Subcutaneous abdominal adipose tissue (tissue), 5 donors: ENCODE results near the gene MTMR2.
A peak's percentile ranks its signal among the peaks of the same experiment; 100 is the strongest.

ENCODE experiments used
- H3K27ac ChIP-seq: one replicate; pipeline ENCODE4 v1.7.0; 2013; ENCODE audit warnings: low read depth, mild to moderate bottlenecking, inconsistent platforms, low read length, moderate library complexity
- H3K27me3 ChIP-seq, 5 donors: one replicate each; pipeline ENCODE4 v1.7.0; 2013; ENCODE audit warnings: low read length in 5 of 5, inconsistent platforms in 1 of 5; ENCODE audit not compliant: control insufficient read depth in 5 of 5, insufficient read depth in 4 of 5
- H3K36me3 ChIP-seq, 5 donors: one replicate each; pipeline ENCODE4 v1.7.0; 2013; ENCODE audit warnings: low read length in 5 of 5; ENCODE audit not compliant: control insufficient read depth in 5 of 5, insufficient read depth in 5 of 5
- H3K4me1 ChIP-seq, 5 donors: one replicate each; pipeline ENCODE4 v1.7.0; 2013; ENCODE audit warnings: low read length in 5 of 5, mild to moderate bottlenecking in 3 of 5, moderate library complexity in 1 of 5; ENCODE audit not compliant: control insufficient read depth in 5 of 5, insufficient read depth in 5 of 5
- H3K4me3 ChIP-seq, 5 donors: one replicate each; pipeline ENCODE4 v1.7.0; 2013; ENCODE audit warnings: low read length in 5 of 5, low read depth in 1 of 5
- H3K9ac ChIP-seq, 5 donors: one replicate each; pipeline ENCODE4 v1.7.0; 2013; ENCODE audit warnings: low read length in 5 of 5, mild to moderate bottlenecking in 4 of 5, moderate library complexity in 3 of 5
- H3K9me3 ChIP-seq, 5 donors: one replicate each; pipeline ENCODE4 v1.7.0; 2013; ENCODE audit warnings: low read length in 5 of 5; ENCODE audit not compliant: control insufficient read depth in 5 of 5
- donor health status: healthy.
- donor health status: healthy.
- donor health status: healthy.
- donor health status: healthy.
- donor health status: healthy.

MTMR2 gene

GRCh38 chr11:95803973-95804372, 119.9 kb downstream of the MTMR2 start:
- H3K9me3 ChIP-seq, result no peaks in the 10 kb centered on the region
- peaks cover 3 to 17% (median 12%) of the 10 kb centered on the region in 5 donors for H3K36me3 ChIP-seq
- H3K4me1 ChIP-seq, result peaks cover 0 to 11% (median 5%) of the 10 kb centered on the region in 5 donors

GRCh38 chr11:95802806-95803205, 121.1 kb downstream of the MTMR2 start:
- Histone ChIP-seq H3K4me3 (no peak overlapping the region), H3K36me3 (peaks cover 3 to 17% (median 12%) of the 10 kb centered on the region in 5 donors), H3K4me1 (peaks cover 0 to 11% (median 5%) of the 10 kb centered on the region in 5 donors), H3K27me3 (no peaks in the 10 kb centered on the region), H3K27ac (no peak overlapping the region), H3K9me3 (no peaks in the 10 kb centered on the region), H3K9ac (no peak overlapping the region)

More at GRCh38 chr11:95803973-95804372, 119.9 kb downstream of the MTMR2 start:
- H3K27ac ChIP-seq, result no peak overlapping the region
- no peaks in the 10 kb centered on the region for H3K27me3 ChIP-seq
- no peak overlapping the region for H3K9ac ChIP-seq
- H3K4me3 ChIP-seq, result no peak overlapping the region

DNA sequence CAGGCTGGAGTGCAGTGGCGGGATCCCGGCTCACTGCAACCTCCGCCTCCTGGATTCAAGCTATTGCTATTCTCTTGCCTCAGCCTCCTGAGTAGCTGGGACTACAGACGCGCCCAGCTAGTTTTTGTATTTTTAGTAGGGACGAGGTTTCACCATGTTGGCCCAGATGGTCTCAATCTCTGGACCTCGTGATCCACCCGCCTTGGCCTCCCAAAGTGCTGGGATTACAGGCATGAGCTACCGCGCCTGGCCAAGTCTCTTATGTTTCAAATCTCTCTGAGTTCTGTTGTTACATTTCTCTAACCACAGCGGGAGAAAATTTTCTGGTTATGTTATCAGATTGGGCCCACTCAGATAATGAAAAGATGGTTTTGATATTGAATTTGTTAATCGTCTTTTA, 123.5 kb downstream of the MTMR2 start:
- no peaks in the 10 kb centered on the region for H3K27me3 ChIP-seq
- H3K9me3 ChIP-seq, result no peaks in the 10 kb centered on the region
- H3K9ac ChIP-seq, result no peak overlapping the region
- H3K36me3 ChIP-seq, result peaks cover 3 to 17% (median 12%) of the 10 kb centered on the region in 5 donors
- H3K4me1 ChIP-seq, result no peaks in the 10 kb centered on the region
- H3K4me3 ChIP-seq, result no peak overlapping the region
- H3K27ac ChIP-seq, result no peak overlapping the region

DNA sequence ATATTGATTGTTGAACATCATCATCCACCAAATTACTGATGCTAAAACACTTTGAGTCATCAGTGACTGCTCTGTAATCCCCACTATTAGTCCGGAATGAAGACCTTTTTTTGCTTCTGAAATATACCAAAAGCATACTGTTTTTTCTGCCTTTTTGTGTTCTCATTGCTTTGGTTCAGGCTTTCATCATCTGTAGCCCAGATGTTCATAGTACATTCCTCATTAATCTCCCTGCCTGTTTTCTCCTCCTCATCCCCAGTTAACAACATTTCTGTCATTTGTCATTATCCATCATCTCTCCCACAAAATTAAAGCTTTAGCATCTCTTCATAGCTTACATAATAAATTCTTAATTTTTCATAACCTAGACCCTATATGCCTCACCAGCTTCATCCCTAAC, 124.4 kb downstream of the MTMR2 start:
- no peaks in the 10 kb centered on the region for H3K4me1 ChIP-seq
- no peak overlapping the region for H3K9ac ChIP-seq
- H3K9me3 ChIP-seq, result no peaks in the 10 kb centered on the region
- H3K27me3 ChIP-seq, result no peaks in the 10 kb centered on the region
- no peak overlapping the region for H3K27ac ChIP-seq
- H3K4me3 ChIP-seq, result no peak overlapping the region
- H3K36me3 ChIP-seq, result peaks cover 3 to 17% (median 12%) of the 10 kb centered on the region in 5 donors

- H3K4me3 ChIP-seq, result no peak overlapping the region
- no peak overlapping the region for H3K9ac ChIP-seq
- H3K4me1 ChIP-seq, result peaks cover 0 to 10% (median 5%) of the 10 kb centered on the region in 5 donors
- H3K27ac ChIP-seq, result no peak overlapping the region
- no peaks in the 10 kb centered on the region for H3K9me3 ChIP-seq
- H3K36me3 ChIP-seq, result peaks cover 3 to 14% (median 9%) of the 10 kb centered on the region in 5 donors
- H3K27me3 ChIP-seq, result no peaks in the 10 kb centered on the region
Observed at GRCh38 chr11:95796501-95796900, 127.4 kb downstream of the MTMR2 start.

DNA sequence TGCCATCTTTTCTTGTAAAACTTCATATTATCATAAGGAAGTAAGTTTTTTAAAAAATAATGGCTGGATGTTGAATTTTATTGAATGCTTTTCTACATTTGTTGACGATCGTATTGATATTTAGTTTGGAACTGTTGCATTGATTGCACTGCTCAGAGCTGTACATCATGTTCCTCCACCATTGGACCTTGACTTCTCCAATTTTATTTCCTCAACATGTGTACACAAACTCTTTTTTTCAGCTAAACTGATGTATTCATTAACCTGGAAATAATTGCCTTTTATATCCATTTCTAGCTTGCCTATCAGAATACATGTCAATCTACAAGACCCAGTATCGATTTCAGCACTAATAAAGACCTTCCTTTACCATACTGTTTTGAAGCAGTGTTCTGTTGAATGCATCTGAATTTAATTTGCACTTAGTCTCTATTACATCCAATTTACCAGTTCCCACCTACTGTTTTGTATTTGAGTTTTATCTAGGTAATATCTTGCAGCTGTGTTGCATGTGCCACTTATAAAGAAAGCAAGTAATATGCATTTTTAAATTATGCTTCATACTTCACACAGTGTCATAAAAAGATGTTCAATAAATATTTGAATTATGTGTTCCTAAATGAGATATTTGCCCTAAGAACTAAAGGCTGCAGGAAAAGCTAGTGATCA, 128.1 kb downstream of the MTMR2 start:
- Histone ChIP-seq H3K27me3 (no peaks in the 10 kb centered on the region), H3K27ac (no peak overlapping the region), H3K9ac (no peak overlapping the region), H3K36me3 (peaks cover 2 to 11% (median 9%) of the 10 kb centered on the region in 5 donors), H3K9me3 (no peaks in the 10 kb centered on the region), H3K4me1 (peaks cover 0 to 17% (median 12%) of the 10 kb centered on the region in 5 donors), H3K4me3 (no peak overlapping the region)

GRCh38 chr11:95794086-95794485, 129.8 kb downstream of the MTMR2 start:
- Histone ChIP-seq H3K4me1 (peaks cover 2 to 18% (median 17%) of the 10 kb centered on the region in 5 donors), H3K36me3 (no peaks in the 10 kb centered on the region), H3K27me3 (no peaks in the 10 kb centered on the region), H3K27ac (no peak overlapping the region), H3K9me3 (no peaks in the 10 kb centered on the region), H3K9ac (no peak overlapping the region), H3K4me3 (no peak overlapping the region)

- H3K27me3 ChIP-seq, result no peaks in the 10 kb centered on the region
- no peak overlapping the region for H3K4me3 ChIP-seq
- H3K9me3 ChIP-seq, result no peaks in the 10 kb centered on the region
- H3K27ac ChIP-seq, result no peak overlapping the region
- peaks cover 2 to 27% (median 25%) of the 10 kb centered on the region in 5 donors for H3K4me1 ChIP-seq
- no peaks in the 10 kb centered on the region for H3K36me3 ChIP-seq
- H3K9ac ChIP-seq, result no peak overlapping the region
Observed at GRCh38 chr11:95793116-95793515, 130.8 kb downstream of the MTMR2 start.

DNA sequence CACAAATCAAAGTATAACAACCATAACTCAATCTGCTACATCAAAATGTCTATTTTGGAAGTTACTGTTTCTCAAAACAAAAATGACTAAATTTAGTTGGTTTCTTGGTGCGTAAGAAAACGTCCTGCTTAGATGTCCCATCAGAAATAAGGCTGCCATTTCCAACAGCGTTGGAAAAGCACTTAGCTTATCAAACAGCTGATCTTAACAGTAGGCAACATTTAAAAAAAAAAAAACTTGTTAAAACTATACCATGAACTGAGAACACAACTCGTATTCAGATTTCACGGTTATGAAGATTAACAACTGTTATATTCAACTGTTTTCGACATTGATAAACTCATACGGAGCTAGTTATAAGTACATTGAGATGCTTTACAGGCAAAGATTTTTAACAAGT, 131.2 kb downstream of the MTMR2 start:
- no peaks in the 10 kb centered on the region for H3K36me3 ChIP-seq
- H3K27ac ChIP-seq, result no peak overlapping the region
- H3K4me1 ChIP-seq, result peaks cover 2 to 30% (median 25%) of the 10 kb centered on the region in 5 donors
- H3K9ac ChIP-seq, result no peak overlapping the region
- no peak overlapping the region for H3K4me3 ChIP-seq
- H3K9me3 ChIP-seq, result no peaks in the 10 kb centered on the region
- H3K27me3 ChIP-seq, result no peaks in the 10 kb centered on the region

DNA sequence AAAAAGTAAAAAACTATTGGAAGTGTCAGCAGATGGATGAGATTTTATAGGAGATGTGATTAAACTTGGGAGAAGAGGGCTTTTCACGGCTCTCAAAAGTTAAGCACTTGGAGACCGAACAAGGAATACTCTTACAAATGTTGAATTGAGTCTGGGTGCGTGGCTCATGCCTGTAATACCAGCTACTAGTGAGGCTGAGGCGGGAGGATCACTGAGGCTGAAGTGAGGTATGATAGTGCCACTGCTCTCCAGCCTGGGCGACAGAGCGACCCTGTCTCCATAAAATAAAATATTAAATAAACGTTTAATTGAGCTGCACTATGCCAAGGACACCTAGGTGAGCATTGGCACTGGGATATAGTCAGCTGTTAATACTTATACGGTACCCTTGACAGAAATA, 131.7 kb downstream of the MTMR2 start:
- Histone ChIP-seq H3K9ac (peak overlapping the region in 1 of 5 donors; percentile 45), H3K27ac (no peak overlapping the region), H3K9me3 (no peaks in the 10 kb centered on the region), H3K4me1 (peaks cover 2 to 30% (median 25%) of the 10 kb centered on the region in 5 donors), H3K36me3 (no peaks in the 10 kb centered on the region), H3K27me3 (no peaks in the 10 kb centered on the region), H3K4me3 (no peak overlapping the region)
